OCI-LY1 (cell line): ENCODE results near the gene BOD1.

Experiments used
- H2AFZ ChIP-seq: fragments of 200-600 bp; sonication (generic), shearing (Covaris generic); 2 replicates; pipeline ENCODE4 v1.6.0; 2014; ENCODE audit warnings: antibody characterized with exemption, mild to moderate bottlenecking, low read length
- H3F3A ChIP-seq: fragments of 200-600 bp; sonication (generic), shearing (Covaris generic); 2 replicates; pipeline ENCODE4 v1.6.0; 2014; ENCODE audit warnings: mild to moderate bottlenecking, antibody characterized with exemption, low read length, moderate library complexity; ENCODE audit not compliant: insufficient read depth
- H3K27ac ChIP-seq: fragments of 200-600 bp; sonication (generic); 2 replicates; pipeline ENCODE4 v1.5.1; 2014; ENCODE audit warnings: low read length, mixed run types, mild to moderate bottlenecking, low read depth; ENCODE audit not compliant: poor library complexity, severe bottlenecking
- H3K27me3 ChIP-seq: fragments of 200-600 bp; sonication (generic); 2 replicates; pipeline ENCODE4 v1.6.0; 2014; ENCODE audit warnings: antibody characterized with exemption, mild to moderate bottlenecking, low read length, moderate library complexity; ENCODE audit not compliant: insufficient read depth
- H3K36me3 ChIP-seq: fragments of 200-600 bp; sonication (generic); 2 replicates; pipeline ENCODE4 v1.6.1; 2014; ENCODE audit warnings: mild to moderate bottlenecking, antibody characterized with exemption, low read length, moderate library complexity, mixed read lengths; ENCODE audit not compliant: insufficient read depth
- H3K4me1 ChIP-seq: fragments of 200-600 bp; sonication (generic); 2 replicates; pipeline ENCODE4 v1.5.1; 2014; ENCODE audit warnings: mild to moderate bottlenecking, low read length, moderate library complexity; ENCODE audit not compliant: insufficient read depth, severe bottlenecking
- H3K4me2 ChIP-seq: fragments of 200-600 bp; sonication (generic), shearing (Covaris generic); 2 replicates; pipeline ENCODE4 v1.6.1; 2014; ENCODE audit warnings: low read length
- H3K4me3 ChIP-seq: fragments of 200-600 bp; sonication (generic); 2 replicates; pipeline ENCODE4 v1.5.1; 2014; ENCODE audit warnings: low read length, low read depth, mild to moderate bottlenecking, mixed read lengths; ENCODE audit not compliant: poor library complexity, severe bottlenecking
- H3K79me2 ChIP-seq: fragments of 200-600 bp; shearing (Covaris generic); 2 replicates; pipeline ENCODE4 v1.6.1; 2016; ENCODE audit warnings: mixed run types, low read length, mixed read lengths; ENCODE audit not compliant: insufficient read depth
- H3K9ac ChIP-seq: fragments of 200-600 bp; sonication (generic), shearing (Covaris generic); 2 replicates; pipeline ENCODE4 v1.6.1; 2014; ENCODE audit warnings: mild to moderate bottlenecking, low read length, mixed read lengths
- H3K9me2 ChIP-seq: fragments of 200-600 bp; sonication (generic), shearing (Covaris generic); 2 replicates; pipeline ENCODE4 v1.6.1; 2014; ENCODE audit warnings: low read depth, mild to moderate bottlenecking, low read length, mixed read lengths
- H3K9me3 ChIP-seq: fragments of 200-600 bp; shearing (Covaris generic); 2 replicates; pipeline ENCODE4 v1.6.1; 2014; ENCODE audit warnings: low read length, mixed read lengths
- H4K20me1 ChIP-seq: fragments of 200-600 bp; sonication (generic), shearing (Covaris generic); 2 replicates; pipeline ENCODE4 v1.6.0; 2016; ENCODE audit warnings: mild to moderate bottlenecking, low read length; ENCODE audit not compliant: insufficient read depth
- CTCF ChIP-seq: fragments of 200-600 bp; sonication (generic), shearing (Covaris generic); IDR thresholded peaks from 2 replicates; pipeline ENCODE4 v1.5.1; 2017; ENCODE audit warnings: mild to moderate bottlenecking, antibody characterized with exemption, low read length, moderate library complexity, mixed read lengths
- EZH2 ChIP-seq: fragments of 200-600 bp; sonication (generic), shearing (Covaris generic); IDR thresholded peaks from 2 replicates; pipeline ENCODE4 v1.8.0; 2017; ENCODE audit warnings: borderline replicate concordance, mixed run types, mild to moderate bottlenecking, antibody characterized with exemption, low read length, moderate library complexity, mixed read lengths

The BOD1 gene

GRCh38 chr5:173653822-173654523, 37.5 kb upstream of the BOD1 start:
- no peaks in the 10 kb centered on the region for H3K4me1 ChIP-seq
- peaks cover 5% of the 10 kb centered on the region; the same call in 1 of the 2 replicates for H3K36me3 ChIP-seq
- H2AFZ ChIP-seq: no peak overlapping the region
- no peaks in the 10 kb centered on the region for H3K79me2 ChIP-seq
- H3K9ac ChIP-seq: no peak overlapping the region
- no peak overlapping the region for H3K4me3 ChIP-seq
- no peak overlapping the region for H3K4me2 ChIP-seq
- no peaks in the 10 kb centered on the region for H3K9me2 ChIP-seq
- H3K27ac ChIP-seq: no peak overlapping the region
- H3K9me3 ChIP-seq: peaks cover 20% of the 10 kb centered on the region
- H3K27me3 ChIP-seq: peaks cover 20% of the 10 kb centered on the region; the same call in 1 of the 2 replicates
- H4K20me1 ChIP-seq: no peaks in the 10 kb centered on the region
- H3F3A ChIP-seq: no peaks in the 10 kb centered on the region
- TF ChIP-seq CTCF: no peak
- TF ChIP-seq EZH2: no peak

DNA sequence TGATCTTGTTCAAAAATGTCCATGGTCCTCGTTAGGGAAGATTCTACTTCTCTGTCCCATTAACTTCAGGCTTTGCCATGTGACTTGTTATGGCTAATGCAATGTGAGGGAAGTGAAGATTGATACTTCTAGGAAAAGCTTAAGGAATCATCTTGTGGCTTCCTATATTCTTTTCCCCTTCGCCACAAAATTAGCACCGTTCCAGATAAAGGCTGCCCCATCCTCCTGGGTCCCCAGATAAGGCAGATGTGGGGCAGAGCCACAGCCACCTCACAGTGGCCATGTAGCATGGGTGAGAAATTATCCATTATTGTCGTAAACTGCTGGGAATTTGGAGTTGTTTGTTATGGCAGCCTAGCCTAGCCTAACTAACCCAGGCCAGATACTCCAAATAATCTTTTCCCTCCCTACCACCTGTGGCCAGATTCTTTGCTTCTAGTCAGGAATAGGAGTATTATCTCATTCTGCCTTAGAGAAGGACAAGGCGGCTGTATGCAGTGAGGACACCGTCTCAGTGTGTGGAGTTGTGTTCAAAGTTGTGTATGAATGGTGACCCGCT, 31.9 kb upstream of the BOD1 start:
- Histone ChIP-seq H3K4me2 (no peak overlapping the region), H3K27ac (no peak overlapping the region), H3K9me3 (peaks cover 8% of the 10 kb centered on the region)

GRCh38 chr5:173646692-173647091, 30.2 kb upstream of the BOD1 start:
- Histone ChIP-seq H3K4me2 (no peak overlapping the region), H3K27me3 (peaks cover 6% of the 10 kb centered on the region; the same call in 1 of the 2 replicates), H3K9ac (no peak overlapping the region), H3K9me2 (no peaks in the 10 kb centered on the region), H3F3A (no peaks in the 10 kb centered on the region), H3K9me3 (no peaks in the 10 kb centered on the region), H3K4me1 (peaks cover 47% of the 10 kb centered on the region), H4K20me1 (no peaks in the 10 kb centered on the region), H3K36me3 (no peaks in the 10 kb centered on the region; the same call in 1 of the 2 replicates), H3K27ac (no peak overlapping the region), H3K79me2 (no peaks in the 10 kb centered on the region), H3K4me3 (no peak overlapping the region), H2AFZ (no peak overlapping the region)
- TF ChIP-seq EZH2: no peak
- no peak for TF ChIP-seq CTCF

More for the DNA sequence above, 31.9 kb upstream of the BOD1 start:
- Histone ChIP-seq H2AFZ (no peak overlapping the region), H3K9me2 (no peaks in the 10 kb centered on the region), H3K79me2 (no peaks in the 10 kb centered on the region), H3F3A (no peaks in the 10 kb centered on the region), H3K4me1 (peaks cover 32% of the 10 kb centered on the region), H3K27me3 (peaks cover 10% of the 10 kb centered on the region; the same call in 1 of the 2 replicates), H3K36me3 (no peaks in the 10 kb centered on the region; the same call in 1 of the 2 replicates), H3K9ac (no peak overlapping the region), H4K20me1 (no peaks in the 10 kb centered on the region), H3K4me3 (no peak overlapping the region)
- no peak for TF ChIP-seq CTCF
- TF ChIP-seq EZH2: no peak
